ENCODE measurements around the gene SLC1A2.

DNA sequence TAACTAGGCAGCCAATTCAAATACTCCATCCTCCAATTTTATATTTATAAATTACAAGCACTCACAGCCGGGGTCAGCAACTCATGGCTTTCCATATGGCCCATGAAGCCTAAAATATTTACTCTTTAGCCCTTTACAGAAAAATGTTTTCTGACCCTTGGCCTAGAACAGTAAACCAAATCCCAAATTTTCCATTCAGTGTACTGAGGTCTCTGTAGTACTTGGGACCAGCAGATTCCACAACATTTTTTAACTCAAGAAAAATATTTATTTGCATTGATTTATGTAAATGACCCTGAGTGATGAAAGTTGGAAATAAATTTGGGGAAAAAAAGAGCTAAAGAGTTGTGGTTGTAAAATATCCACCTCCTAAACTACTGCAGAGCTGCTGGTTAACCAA is 82.6 kb downstream of the SLC1A2 start:
- no peak for TF ChIP-seq POLR2A (IDR thresholded peaks at IDR 0.05; ENCODE audit: low read depth, low read length)
- no peak for TF ChIP-seq POLR2AphosphoS5 (IDR thresholded peaks at IDR 0.05; ENCODE audit: low read depth, low read length)
